HG02571 (cell line): Measurements from ENCODE around the gene ZNF132.

ENCODE experiments used
- ATAC-seq: cut with Tn5 transposase; IDR thresholded peaks from one replicate; pipeline ENCODE4 v1.9.1; 2021; ENCODE audit warnings: mild to moderate bottlenecking, moderate library complexity; ENCODE audit not compliant: unreplicated experiment

Gene ZNF132

GRCh38 chr19:58392945-58393724, 46.8 kb downstream of the ZNF132 start:
- no peak for ATAC-seq

- ATAC-seq = no peak
These were observed 51.8 kb downstream of the ZNF132 start for GRCh38 chr19:58388175-58388526.

GRCh38 chr19:58387338-58388174, 52.4 kb downstream of the ZNF132 start:
- no peak for ATAC-seq

- ATAC-seq = peak; percentile 84
These were observed 53.2 kb downstream of the ZNF132 start, which contains the start of gene RPS5 for GRCh38 chr19:58386576-58387337. RPS5 (plus strand) TSS chr19:58387269; CDS start chr19:58388138, 869 bp downstream.

GRCh38 chr19:58385891-58386575, 53.9 kb downstream of the ZNF132 start:
- peak; percentile 4 for ATAC-seq

GRCh38 chr19:58385313-58385890, 54.6 kb downstream of the ZNF132 start:
- ATAC-seq = no peak

GRCh38 chr19:58382997-58383603, 56.9 kb downstream of the ZNF132 start:
- no peak for ATAC-seq
